Spinal cord (tissue), 10 donors: Measurements from ENCODE around the gene MZB1. TPM values are rescaled to one million over a fixed set of nuclear protein-coding genes. Genes with fewer than 3 reads are reported as not detected.

Source experiments
- DNase-seq, 6 donors: peaks; one replicate each; pipeline versions ENCODE4 v3.0.0 to v3.0.0-alpha.2; 2013 to 2015; ENCODE audit warnings: low spot score in 6 of 6, low read depth in 4 of 6
- H3K27ac ChIP-seq: one replicate; pipeline ENCODE4 v1.5.1; 2013; ENCODE audit warnings: low read depth, low read length, control low read depth
- H3K27me3 ChIP-seq: one replicate; pipeline ENCODE4 v1.6.1; 2013; ENCODE audit warnings: low read length; ENCODE audit not compliant: control insufficient read depth, insufficient read depth
- H3K36me3 ChIP-seq: one replicate; pipeline ENCODE4 v1.6.1; 2013; ENCODE audit warnings: low read length; ENCODE audit not compliant: control insufficient read depth, insufficient read depth
- H3K4me1 ChIP-seq: one replicate; pipeline ENCODE4 v1.6.1; 2013; ENCODE audit warnings: low read length; ENCODE audit not compliant: control insufficient read depth, insufficient read depth
- H3K4me3 ChIP-seq: one replicate; pipeline ENCODE4 v1.5.1; 2013; ENCODE audit warnings: low read depth, low read length, control low read depth
- H3K9me3 ChIP-seq: one replicate; pipeline ENCODE4 v1.6.1; 2013; ENCODE audit warnings: low read length; ENCODE audit not compliant: control insufficient read depth, insufficient read depth
- WGBS: methylation state at CpG from one replicate; pipeline ENCODE4 v1.1.5; 2013; ENCODE audit warnings: missing lambda C conversion rate; ENCODE audit not compliant: insufficient coverage; 5-methylcytosine and 5-hydroxymethylcytosine counted together
- polyA plus RNA-seq, 2 donors: library from polyadenylated mRNA; unstranded; fragments of 120-200 nt; gene quantifications; one replicate each; pipeline ENCODE4 v1.2.1, GENCODE V29; 2013; ENCODE audit not compliant: insufficient read length in 2 of 2
- total RNA-seq, 2 donors: library from RNA; depleted of rRNA in 1 of 2; stranded (reverse); fragments of 120-200 nt in 1 of 2; fragments of >200 nt in 1 of 2; gene quantifications; one replicate each; pipeline versions ENCODE4 v1.2.3 to v1.2.4, GENCODE V29; 2013 to 2014
- donor health status: healthy.

MZB1 gene
- total and polyA plus RNA-seq, 4 donors = 0.17 to 0.60 (median 0.46) TPM

DNA sequence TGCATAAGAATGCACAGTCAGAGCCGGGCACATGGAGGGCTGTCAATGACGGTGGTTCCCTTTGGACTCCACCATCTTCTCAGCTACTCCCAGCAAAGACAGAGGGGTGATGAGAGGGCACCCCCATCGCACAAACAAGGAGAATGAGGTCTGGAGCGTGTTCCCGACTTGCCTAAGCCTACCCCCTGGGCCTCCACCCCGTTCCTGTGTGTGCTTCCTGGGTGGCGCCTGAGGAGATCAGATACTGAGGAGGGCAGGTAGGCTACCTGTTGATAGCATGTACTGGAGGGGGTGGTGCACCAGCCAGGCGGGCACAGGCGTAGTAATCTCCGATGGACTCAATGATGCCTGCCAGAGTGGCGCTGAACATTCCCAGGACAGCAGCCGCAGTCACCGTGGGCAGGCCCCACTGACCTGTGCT lies 10.8 kb downstream of the MZB1 start:
- no peak for DNase-seq
- peaks cover 17% of the 10 kb centered on the region for H3K36me3 ChIP-seq
- WGBS = 89% methylated on average over 9 of the region's 13 CpGs

DNA sequence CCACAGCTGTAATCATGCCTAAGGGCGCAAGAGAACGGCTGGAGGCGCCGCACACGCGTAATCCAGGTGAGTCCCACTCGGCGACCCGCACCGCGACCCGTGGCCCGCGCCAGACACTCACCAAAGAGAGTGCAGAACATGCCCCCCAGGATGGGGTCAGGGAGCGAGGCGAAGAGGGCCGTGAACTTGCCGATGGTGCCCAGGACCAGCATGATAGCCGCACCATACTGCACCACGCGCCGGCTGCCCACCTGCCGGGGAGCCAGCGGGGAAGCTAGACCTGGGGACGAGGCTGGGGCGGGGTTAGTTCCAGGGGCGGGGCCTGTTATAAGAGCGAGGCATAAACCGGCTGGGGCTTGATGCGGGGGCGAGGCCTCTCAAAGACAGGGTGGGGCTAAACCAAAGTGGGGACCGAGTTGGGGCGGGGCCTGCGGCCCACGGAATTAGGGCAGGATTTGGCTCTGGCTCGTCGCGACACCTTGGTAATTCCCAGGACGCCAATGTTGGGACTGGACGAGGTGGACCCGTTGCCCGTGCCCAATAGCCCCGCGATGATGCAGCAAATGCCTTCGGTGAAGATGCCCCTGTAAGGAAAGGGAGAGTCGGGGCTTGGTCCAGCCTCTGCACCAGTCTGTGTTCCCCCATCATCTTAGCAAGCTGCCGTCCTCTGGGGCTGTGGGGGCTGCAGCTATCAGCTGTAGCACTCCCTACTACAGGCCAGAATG lies 11.4 kb downstream of the MZB1 start:
- Histone ChIP-seq H3K27me3 (no peaks in the 10 kb centered on the region), H3K4me1 (peaks cover 4% of the 10 kb centered on the region), H3K4me3 (no peak overlapping the region), H3K27ac (no peak overlapping the region), H3K9me3 (no peaks in the 10 kb centered on the region), H3K36me3 (peaks cover 22% of the 10 kb centered on the region)
- WGBS = 47% methylated on average over 47 of the region's 47 CpGs
- no peak for DNase-seq

More for the DNA sequence above, 10.8 kb downstream of the MZB1 start:
- H3K4me3 ChIP-seq = no peak overlapping the region
- no peaks in the 10 kb centered on the region for H3K27me3 ChIP-seq
- H3K9me3 ChIP-seq = no peaks in the 10 kb centered on the region
- no peaks in the 10 kb centered on the region for H3K4me1 ChIP-seq
- no peak overlapping the region for H3K27ac ChIP-seq

DNA sequence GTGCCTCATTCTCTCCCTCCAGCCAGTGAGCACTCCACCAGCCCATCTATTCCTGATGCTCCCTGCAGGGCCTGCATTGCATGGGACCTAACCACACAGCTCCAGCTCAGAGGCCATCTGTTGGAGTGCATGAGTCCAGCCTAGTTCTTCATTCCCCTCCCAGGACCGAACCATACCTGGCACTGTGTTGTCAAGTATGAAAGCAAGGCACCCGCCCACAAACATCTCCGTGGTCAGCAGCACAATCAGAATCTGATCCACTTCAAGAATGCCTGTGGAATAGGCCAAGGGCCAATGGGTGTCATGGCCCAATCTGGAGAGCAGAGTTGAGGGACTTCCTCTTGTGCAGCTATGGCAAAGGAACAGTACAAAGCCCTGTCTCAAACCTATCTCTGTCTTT lies 12.5 kb downstream of the MZB1 start:
- H3K27ac ChIP-seq = no peak overlapping the region
- H3K36me3 ChIP-seq = peaks cover 30% of the 10 kb centered on the region
- whole genome bisulfite sequencing = 96% methylated on average over 3 of the region's 3 CpGs
- no peaks in the 10 kb centered on the region for H3K27me3 ChIP-seq
- peaks cover 4% of the 10 kb centered on the region for H3K4me1 ChIP-seq
- DNase-seq = no peak
- no peak overlapping the region for H3K4me3 ChIP-seq
- H3K9me3 ChIP-seq = no peaks in the 10 kb centered on the region

DNA sequence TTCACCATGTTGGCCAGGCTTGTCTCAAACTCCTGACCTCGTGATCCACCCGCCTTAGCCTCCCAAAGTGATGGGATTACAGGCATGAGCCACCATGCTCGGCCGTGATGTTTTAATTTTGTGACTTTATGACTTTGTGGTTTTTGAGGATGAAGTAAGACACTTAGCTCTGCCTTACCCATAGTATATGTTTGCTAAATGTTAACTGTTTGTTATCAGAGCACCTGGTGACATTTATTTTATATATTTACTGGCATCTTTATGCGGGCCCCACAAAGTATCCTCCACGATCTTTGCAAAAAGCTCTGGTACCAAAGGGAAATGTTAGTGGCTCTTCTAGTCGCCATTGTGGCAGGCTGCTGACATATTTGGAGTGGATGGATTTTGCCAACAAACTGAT lies 13.3 kb downstream of the MZB1 start:
- Histone ChIP-seq H3K27ac (no peak overlapping the region), H3K9me3 (no peaks in the 10 kb centered on the region), H3K4me1 (peaks cover 4% of the 10 kb centered on the region), H3K4me3 (no peak overlapping the region), H3K36me3 (peaks cover 30% of the 10 kb centered on the region), H3K27me3 (no peaks in the 10 kb centered on the region)
- 80% methylated on average over 2 of the region's 7 CpGs for WGBS
- no peak for DNase-seq

DNA sequence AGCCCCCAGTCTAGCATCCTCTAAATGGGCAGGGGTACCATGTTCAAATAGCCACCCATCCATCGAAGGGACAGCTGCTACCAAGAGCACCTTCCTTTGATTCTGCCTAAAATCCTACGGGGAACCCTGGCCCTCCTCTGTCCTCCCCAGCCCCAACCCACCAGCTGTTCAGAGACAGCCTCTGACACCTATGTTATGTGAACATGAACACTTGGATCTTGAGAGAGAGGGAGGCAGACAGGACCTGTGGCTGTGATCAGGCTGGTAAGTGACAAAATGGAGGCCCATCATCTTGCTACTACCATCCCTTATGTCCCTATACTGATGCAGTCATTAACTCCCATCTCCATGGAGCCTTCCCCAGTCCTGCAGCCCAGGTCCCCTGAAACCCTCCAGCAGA lies 14.8 kb downstream of the MZB1 start:
- 100% methylated on average over 1 of the region's 2 CpGs for WGBS

DNA sequence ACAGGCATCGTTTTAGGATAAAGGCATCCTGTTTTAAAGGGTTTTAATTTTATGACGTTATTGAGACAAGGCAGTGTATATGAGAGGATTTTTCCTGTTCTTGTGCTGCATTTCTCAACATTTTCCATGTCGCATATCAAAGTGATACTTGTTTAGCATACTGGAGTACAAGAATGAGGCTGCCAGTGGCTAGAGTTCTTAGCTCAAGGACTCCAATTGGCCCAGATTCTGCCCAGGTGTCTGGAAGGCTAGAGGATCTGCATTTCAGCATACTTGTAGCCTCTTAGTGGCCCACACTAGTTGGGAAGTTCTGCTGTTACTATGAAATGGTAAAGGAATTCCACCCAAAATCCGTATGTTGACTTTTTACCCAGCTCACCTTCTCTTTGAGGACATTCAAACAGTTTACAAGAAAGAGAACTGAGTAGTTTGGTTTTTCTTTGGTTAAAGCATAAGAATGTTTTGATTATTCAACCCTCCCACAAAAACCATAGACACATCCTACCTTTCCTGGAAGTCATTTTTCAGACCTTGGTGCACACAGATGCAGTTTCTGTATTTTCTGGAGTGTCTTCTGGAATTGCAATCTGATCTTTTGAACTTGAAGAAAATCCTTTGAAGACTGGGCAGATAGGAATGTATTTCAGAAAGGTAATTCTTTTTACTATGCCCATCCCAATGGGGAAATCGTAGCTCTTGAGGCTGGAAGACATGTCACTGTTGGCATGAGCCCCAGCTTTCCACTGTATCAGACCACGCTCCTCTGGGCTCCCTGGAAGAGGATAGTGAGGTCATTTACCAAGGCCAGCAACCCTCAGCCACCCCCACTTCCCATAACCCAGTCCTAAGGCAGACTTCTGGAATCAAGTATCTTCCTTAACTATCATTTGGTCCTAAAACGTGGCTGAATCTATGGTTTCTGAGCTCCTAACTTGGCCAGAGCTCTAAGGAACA lies 18.0 kb downstream of the MZB1 start:
- 82% methylated on average over 4 of the region's 7 CpGs for WGBS
- H3K4me1 ChIP-seq = peaks cover 4% of the 10 kb centered on the region
- H3K27ac ChIP-seq = no peak overlapping the region
- DNase-seq = no peak
- no peaks in the 10 kb centered on the region for H3K27me3 ChIP-seq
- H3K36me3 ChIP-seq = peaks cover 31% of the 10 kb centered on the region
- no peak overlapping the region for H3K4me3 ChIP-seq
- no peaks in the 10 kb centered on the region for H3K9me3 ChIP-seq

More for the DNA sequence above, 14.8 kb downstream of the MZB1 start:
- no peak for DNase-seq
- H3K4me1 ChIP-seq = peaks cover 4% of the 10 kb centered on the region
- no peak overlapping the region for H3K27ac ChIP-seq
- H3K36me3 ChIP-seq = peaks cover 34% of the 10 kb centered on the region
- no peak overlapping the region for H3K4me3 ChIP-seq
- H3K9me3 ChIP-seq = no peaks in the 10 kb centered on the region
- H3K27me3 ChIP-seq = no peaks in the 10 kb centered on the region

DNA sequence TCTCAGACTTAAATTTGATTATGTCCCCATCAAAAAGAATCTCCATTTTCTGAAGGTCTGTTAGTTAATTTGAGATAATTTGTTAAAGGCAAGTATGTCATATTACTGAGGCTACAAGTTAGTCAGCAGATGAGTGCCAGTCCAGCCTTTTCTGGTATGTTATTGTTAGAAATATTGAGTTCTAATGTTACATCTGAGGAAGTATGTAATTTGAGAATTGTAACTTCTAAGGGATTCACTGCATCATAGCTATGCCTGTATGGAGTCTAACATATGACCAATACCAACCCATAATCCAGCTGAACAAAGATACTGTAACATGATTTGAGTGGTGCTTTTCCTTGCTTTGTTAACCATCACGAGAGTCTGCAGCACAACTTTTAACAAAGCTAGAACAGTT lies 20.5 kb downstream of the MZB1 start:
- H3K4me1 ChIP-seq = peaks cover 4% of the 10 kb centered on the region
- no peak overlapping the region for H3K27ac ChIP-seq
- H3K27me3 ChIP-seq = no peaks in the 10 kb centered on the region
- peaks cover 51% of the 10 kb centered on the region for H3K36me3 ChIP-seq
- H3K9me3 ChIP-seq = no peaks in the 10 kb centered on the region
- no peak overlapping the region for H3K4me3 ChIP-seq
- no CpG with 5 or more reads among the region's 1 CpG for WGBS
- no peak for DNase-seq

DNA sequence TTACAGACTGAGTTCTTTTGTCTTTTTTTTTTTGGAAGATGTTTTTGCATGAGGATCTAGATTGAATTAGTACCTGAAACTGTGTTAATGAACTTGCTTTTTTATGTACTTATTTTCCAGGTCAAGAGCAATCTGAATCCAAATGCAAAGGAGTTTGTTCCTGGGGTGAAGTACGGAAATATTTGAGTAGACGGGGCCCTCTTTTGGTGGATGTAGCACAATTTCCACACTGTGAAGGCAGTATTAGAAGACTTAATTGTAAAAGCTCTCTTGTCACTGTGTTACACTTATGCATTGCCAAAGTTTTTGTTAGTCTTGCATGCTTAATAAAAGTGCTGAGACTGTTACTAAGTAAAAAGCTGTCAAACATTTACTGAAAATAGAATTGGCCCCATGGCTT lies 21.1 kb downstream of the MZB1 start:
- Histone ChIP-seq H3K27me3 (no peaks in the 10 kb centered on the region), H3K4me3 (no peak overlapping the region), H3K27ac (no peak overlapping the region), H3K36me3 (peaks cover 48% of the 10 kb centered on the region), H3K4me1 (peaks cover 1% of the 10 kb centered on the region), H3K9me3 (no peaks in the 10 kb centered on the region)
- WGBS = 69% methylated on average over 2 of the region's 2 CpGs
- DNase-seq = peak in 1 of 6 donors; percentile 43

DNA sequence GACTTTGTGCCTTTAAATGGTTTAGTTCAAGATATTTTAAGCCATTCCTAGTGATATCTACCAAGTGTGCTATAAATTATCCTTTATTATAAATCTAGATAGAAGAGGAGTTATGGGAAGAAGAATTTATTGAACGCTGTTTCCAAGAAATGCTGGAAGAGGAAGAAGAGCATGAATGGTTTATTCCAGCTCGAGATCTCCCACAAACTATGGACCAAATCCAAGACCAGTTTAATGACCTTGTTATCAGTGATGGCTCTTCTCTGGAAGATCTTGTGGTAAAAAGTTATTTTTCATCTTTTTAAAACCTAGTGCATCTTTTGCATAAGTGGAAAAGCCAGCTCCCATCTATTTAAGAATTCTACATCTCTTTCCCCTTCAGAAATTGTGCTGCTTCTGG lies 25.2 kb downstream of the MZB1 start:
- DNase-seq = no peak

More for the DNA sequence above, 25.2 kb downstream of the MZB1 start:
- Histone ChIP-seq H3K4me3 (no peak overlapping the region), H3K4me1 (no peaks in the 10 kb centered on the region), H3K9me3 (no peaks in the 10 kb centered on the region), H3K27me3 (no peaks in the 10 kb centered on the region), H3K27ac (no peak overlapping the region), H3K36me3 (peaks cover 35% of the 10 kb centered on the region)
- no CpG with 5 or more reads among the region's 2 CpGs for WGBS
